Keratinocyte (primary cell): ENCODE results near the gene CLDN20.

Source experiments
- EZH2 ChIP-seq: IDR thresholded peaks from one replicate; pipeline ENCODE4 v1.6.1; 2012; ENCODE audit warnings: inconsistent platforms, mild to moderate bottlenecking, low read length, moderate library complexity
- TF ChIP-seq, protein P1 (sequence below), 3 experiments: IDR thresholded peaks in 1 of 3; conservative IDR thresholded peaks in 1 of 3; optimal IDR thresholded peaks in 1 of 3; 2 replicates in 2 of 3; 3 replicates in 1 of 3; pipeline versions ENCODE3 to v1.5.1; 2011; ENCODE audit warnings: low read length in 3 of 3, mild to moderate bottlenecking in 3 of 3, moderate library complexity in 2 of 3, control low read depth in 1 of 3, inconsistent platforms in 1 of 3; ENCODE audit not compliant: insufficient read depth in 2 of 3; ENCODE audit errors: extremely low read depth in 1 of 3

GRCh38 chr6:155314773-155315515 lies 51.1 kb downstream of the CLDN20 start:
- TF ChIP-seq EZH2 = no peak
- TF ChIP-seq, protein P1, sequence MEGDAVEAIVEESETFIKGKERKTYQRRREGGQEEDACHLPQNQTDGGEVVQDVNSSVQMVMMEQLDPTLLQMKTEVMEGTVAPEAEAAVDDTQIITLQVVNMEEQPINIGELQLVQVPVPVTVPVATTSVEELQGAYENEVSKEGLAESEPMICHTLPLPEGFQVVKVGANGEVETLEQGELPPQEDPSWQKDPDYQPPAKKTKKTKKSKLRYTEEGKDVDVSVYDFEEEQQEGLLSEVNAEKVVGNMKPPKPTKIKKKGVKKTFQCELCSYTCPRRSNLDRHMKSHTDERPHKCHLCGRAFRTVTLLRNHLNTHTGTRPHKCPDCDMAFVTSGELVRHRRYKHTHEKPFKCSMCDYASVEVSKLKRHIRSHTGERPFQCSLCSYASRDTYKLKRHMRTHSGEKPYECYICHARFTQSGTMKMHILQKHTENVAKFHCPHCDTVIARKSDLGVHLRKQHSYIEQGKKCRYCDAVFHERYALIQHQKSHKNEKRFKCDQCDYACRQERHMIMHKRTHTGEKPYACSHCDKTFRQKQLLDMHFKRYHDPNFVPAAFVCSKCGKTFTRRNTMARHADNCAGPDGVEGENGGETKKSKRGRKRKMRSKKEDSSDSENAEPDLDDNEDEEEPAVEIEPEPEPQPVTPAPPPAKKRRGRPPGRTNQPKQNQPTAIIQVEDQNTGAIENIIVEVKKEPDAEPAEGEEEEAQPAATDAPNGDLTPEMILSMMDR (optimal IDR thresholded peaks at IDR 0.05 in 1 of 3, IDR thresholded peaks at IDR 0.05 in 1 of 3, conservative IDR thresholded peaks at IDR 0.05 in 1 of 3; ENCODE audit: extremely low read depth in 1 of 3, insufficient read depth in 2 of 3, low read length in 3 of 3) = no peak
